ENCODE results near the gene SCAMP3. TPM values are rescaled to one million over a fixed set of nuclear protein-coding genes. Genes with fewer than 3 reads are reported as not detected.
A peak's percentile ranks its signal among the peaks of the same experiment; 100 is the strongest.

SCAMP3 gene
- total and polyA plus RNA-seq, 2 donors from 2014 or later, result 66.7 to 89.1 TPM

DNA sequence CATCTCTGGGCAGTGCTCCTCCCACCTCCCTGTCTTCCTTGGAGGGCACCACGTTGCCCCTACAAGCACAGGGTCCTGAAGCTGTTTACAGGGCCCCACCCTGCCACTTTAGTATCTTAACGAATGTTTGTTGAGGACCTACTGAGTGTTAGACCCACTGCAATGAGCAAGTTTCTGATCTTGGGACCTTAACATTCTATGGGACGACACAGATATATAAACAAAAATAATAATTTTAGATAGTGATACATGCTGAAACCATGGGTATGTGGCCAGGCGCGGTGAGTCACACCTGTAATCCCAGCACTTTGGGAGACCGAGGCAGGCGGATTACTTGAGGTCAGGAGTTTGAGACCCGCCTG is 17.0 kb downstream of the SCAMP3 start:
- TF ChIP-seq, protein P1, sequence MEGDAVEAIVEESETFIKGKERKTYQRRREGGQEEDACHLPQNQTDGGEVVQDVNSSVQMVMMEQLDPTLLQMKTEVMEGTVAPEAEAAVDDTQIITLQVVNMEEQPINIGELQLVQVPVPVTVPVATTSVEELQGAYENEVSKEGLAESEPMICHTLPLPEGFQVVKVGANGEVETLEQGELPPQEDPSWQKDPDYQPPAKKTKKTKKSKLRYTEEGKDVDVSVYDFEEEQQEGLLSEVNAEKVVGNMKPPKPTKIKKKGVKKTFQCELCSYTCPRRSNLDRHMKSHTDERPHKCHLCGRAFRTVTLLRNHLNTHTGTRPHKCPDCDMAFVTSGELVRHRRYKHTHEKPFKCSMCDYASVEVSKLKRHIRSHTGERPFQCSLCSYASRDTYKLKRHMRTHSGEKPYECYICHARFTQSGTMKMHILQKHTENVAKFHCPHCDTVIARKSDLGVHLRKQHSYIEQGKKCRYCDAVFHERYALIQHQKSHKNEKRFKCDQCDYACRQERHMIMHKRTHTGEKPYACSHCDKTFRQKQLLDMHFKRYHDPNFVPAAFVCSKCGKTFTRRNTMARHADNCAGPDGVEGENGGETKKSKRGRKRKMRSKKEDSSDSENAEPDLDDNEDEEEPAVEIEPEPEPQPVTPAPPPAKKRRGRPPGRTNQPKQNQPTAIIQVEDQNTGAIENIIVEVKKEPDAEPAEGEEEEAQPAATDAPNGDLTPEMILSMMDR (IDR thresholded peaks at IDR 0.05; ENCODE audit: borderline replicate concordance, extremely low read depth, insufficient read depth), result no peak
- no peaks in the 10 kb centered on the region for H3K27me3 ChIP-seq (ENCODE audit: control insufficient read depth, insufficient read depth, low read length)
- no peaks in the 10 kb centered on the region for H3K9me3 ChIP-seq (ENCODE audit: control insufficient read depth in 2 of 3, insufficient read depth in 1 of 3, low read length in 3 of 3)
- no peaks in the 10 kb centered on the region for H3K36me3 ChIP-seq (ENCODE audit: control insufficient read depth in 2 of 3, insufficient read depth in 3 of 3, low read length in 3 of 3)
- peak overlapping the region; percentile 89 to 90 for H3K27ac ChIP-seq (ENCODE audit: low read depth in 2 of 2, low read length in 2 of 2)
- intact Hi-C loops (cut with DNase I), result no loop called here
- H3K9ac ChIP-seq (ENCODE audit: low read length in 3 of 3), result peak overlapping the region in 2 of 3 donors; percentile 77 to 88
- DNase-seq, result no peak
- peaks cover 0 to 11% (median 9%) of the 10 kb centered on the region in 3 donors for H3K4me1 ChIP-seq (ENCODE audit: control insufficient read depth in 2 of 3, insufficient read depth in 2 of 3, low read depth in 1 of 3, low read length in 3 of 3)
- H3K4me3 ChIP-seq (ENCODE audit: low read length in 3 of 3), result peak overlapping the region; percentile 77 to 85 (median 83)
- FAIRE-seq, result no peak

DNA sequence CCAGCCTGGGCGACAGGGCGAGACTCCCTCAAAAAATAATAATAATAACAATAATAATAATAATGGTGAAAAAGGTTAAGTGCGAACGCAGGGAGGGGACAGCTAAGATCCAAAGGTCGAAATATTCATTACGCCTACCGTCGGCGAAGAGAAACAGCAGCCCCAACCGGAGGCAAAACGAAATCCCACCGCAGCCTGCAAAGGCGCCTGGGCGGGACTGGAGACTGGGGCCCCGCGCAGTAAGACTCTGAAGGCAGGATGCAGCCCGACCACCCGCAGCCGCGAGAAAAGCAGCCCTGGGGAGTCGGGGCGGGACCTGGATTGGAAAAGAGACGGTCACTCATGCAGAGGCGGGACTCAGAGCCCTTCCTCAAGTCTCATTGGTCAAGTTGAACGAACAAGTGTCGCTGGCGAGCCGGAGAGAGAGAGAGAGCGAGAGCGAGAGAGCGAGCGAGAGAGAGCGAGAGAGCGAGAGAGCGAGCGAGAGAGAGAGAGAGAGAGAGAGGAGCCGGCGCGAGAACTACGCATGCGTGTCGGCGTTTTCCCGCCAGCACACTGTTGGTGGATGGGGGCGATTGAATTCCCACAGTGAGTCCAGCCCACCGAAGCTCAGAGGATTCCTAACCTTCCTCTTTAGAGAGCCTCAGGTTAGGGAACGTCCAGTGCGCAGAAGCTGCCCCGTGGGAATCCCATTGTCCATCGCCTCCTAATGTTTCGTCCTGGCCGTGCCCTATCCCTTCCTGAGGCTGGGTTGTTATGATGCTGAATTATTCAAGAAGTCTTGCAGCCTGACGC is 17.6 kb downstream of the SCAMP3 start:
- H3K9me3 ChIP-seq (ENCODE audit: control insufficient read depth in 2 of 3, insufficient read depth in 1 of 3, low read length in 3 of 3), result no peaks in the 10 kb centered on the region
- peak overlapping the region; percentile 89 to 90 for H3K27ac ChIP-seq (ENCODE audit: low read depth in 2 of 2, low read length in 2 of 2)
- H3K4me3 ChIP-seq (ENCODE audit: low read length in 3 of 3), result peak overlapping the region; percentile 77 to 85 (median 83)
- intact Hi-C loops (cut with DNase I), result no loop called here
- peaks cover 0 to 11% (median 9%) of the 10 kb centered on the region in 3 donors for H3K4me1 ChIP-seq (ENCODE audit: control insufficient read depth in 2 of 3, insufficient read depth in 2 of 3, low read depth in 1 of 3, low read length in 3 of 3)
- H3K9ac ChIP-seq (ENCODE audit: low read length in 3 of 3), result peak overlapping the region; percentile 77 to 88 (median 78)
- H3K36me3 ChIP-seq (ENCODE audit: control insufficient read depth in 2 of 3, insufficient read depth in 3 of 3, low read length in 3 of 3), result no peaks in the 10 kb centered on the region
- FAIRE-seq (peak; percentile 3), DNase-seq (peak; percentile 98 to 100 (median 100))
- H3K27me3 ChIP-seq (ENCODE audit: control insufficient read depth, insufficient read depth, low read length), result no peaks in the 10 kb centered on the region
- TF ChIP-seq, protein P1 (IDR thresholded peaks at IDR 0.05; ENCODE audit: borderline replicate concordance, extremely low read depth, insufficient read depth), result peak; percentile 96

DNA sequence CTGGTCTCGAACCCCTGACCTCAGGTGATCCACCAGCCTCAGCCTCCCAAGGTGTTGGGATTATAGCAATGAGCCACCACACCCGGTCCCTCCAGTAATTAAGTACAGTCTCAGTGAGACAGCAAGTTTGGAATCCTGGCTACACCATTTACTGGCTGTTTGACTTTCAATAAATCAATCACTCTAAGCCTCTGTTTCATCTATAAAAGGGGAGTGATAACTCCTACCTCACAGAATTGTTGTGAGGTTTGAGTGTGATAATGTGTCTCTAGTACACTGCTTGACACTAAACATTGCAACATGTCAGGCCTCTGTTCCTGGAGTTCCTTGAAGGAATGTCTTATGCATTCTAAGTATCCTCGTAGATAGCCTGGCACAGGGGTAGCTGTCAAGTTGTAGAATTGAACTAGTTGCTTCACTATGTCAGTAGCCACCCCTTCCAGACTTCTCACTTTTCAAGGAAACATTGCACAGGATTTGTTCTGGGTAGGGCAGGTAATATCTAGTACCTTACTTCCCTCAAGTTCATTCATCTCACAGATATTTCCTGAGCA is 19.3 kb downstream of the SCAMP3 start:
- FAIRE-seq, result no peak
- Histone ChIP-seq H3K9me3 (ENCODE audit: control insufficient read depth in 2 of 3, insufficient read depth in 1 of 3, low read length in 3 of 3) (no peaks in the 10 kb centered on the region), H3K4me3 (ENCODE audit: low read length in 3 of 3) (peak overlapping the region in 1 of 3 donors; percentile 77), H3K27me3 (ENCODE audit: control insufficient read depth, insufficient read depth, low read length) (no peaks in the 10 kb centered on the region), H3K27ac (ENCODE audit: low read depth in 2 of 2, low read length in 2 of 2) (no peak overlapping the region), H3K9ac (ENCODE audit: low read length in 3 of 3) (peak overlapping the region in 1 of 3 donors; percentile 32), H3K4me1 (ENCODE audit: control insufficient read depth in 2 of 3, insufficient read depth in 2 of 3, low read depth in 1 of 3, low read length in 3 of 3) (peaks cover 0 to 11% (median 9%) of the 10 kb centered on the region in 3 donors), H3K36me3 (ENCODE audit: control insufficient read depth in 2 of 3, insufficient read depth in 3 of 3, low read length in 3 of 3) (peaks cover 0 to 2% (median 0%) of the 10 kb centered on the region in 3 donors)
- no peak for DNase-seq
- TF ChIP-seq, protein P1 (IDR thresholded peaks at IDR 0.05; ENCODE audit: borderline replicate concordance, extremely low read depth, insufficient read depth), result no peak
- intact Hi-C loops (cut with DNase I), result no loop called here
